Right lobe of liver (tissue), 6 donors: ENCODE data around the gene CD226. TPM values are rescaled to one million over a fixed set of nuclear protein-coding genes. Genes with fewer than 3 reads are reported as not detected.
A peak's percentile ranks its signal among the peaks of the same experiment; 100 is the strongest.

Experiments
- ATAC-seq, 4 donors: fragments of 200-7000 bp; cut with Tn5 transposase; one replicate each; pipeline ENCODE4 v1.9.1; 2020; ENCODE audit warnings: mild to moderate bottlenecking in 4 of 4, moderate library complexity in 4 of 4
- DNase-seq, 3 donors: peaks; one replicate each; pipeline ENCODE4 v3.0.0-alpha.2; 2020
- H3K27ac ChIP-seq, 3 donors: fragments of 200-600 bp; one replicate each; pipeline ENCODE4 v1.8.0; 2022
- H3K27me3 ChIP-seq, 2 donors: fragments of 200-600 bp; one replicate each; pipeline ENCODE4 v1.8.0; 2022
- H3K36me3 ChIP-seq, 4 donors: fragments of 200-600 bp; sonication (generic) in 1 of 4; one replicate each; pipeline versions ENCODE4 v1.5.1 to v1.8.0; 2017 to 2022; ENCODE audit warnings: control low read depth in 1 of 4
- H3K4me1 ChIP-seq, 4 donors: fragments of 200-600 bp; sonication (generic) in 1 of 4; one replicate each; pipeline versions ENCODE4 v1.5.1 to v1.8.0; 2017 to 2022; ENCODE audit warnings: control low read depth in 1 of 4
- H3K4me3 ChIP-seq, 3 donors: fragments of 200-600 bp; one replicate each; pipeline ENCODE4 v1.8.0; 2022
- H3K9me3 ChIP-seq, 4 donors: fragments of 200-600 bp; sonication (generic) in 1 of 4; one replicate each; pipeline versions ENCODE4 v1.5.1 to v1.8.0; 2017 to 2022; ENCODE audit warnings: control low read depth in 1 of 4
- CTCF ChIP-seq, 4 donors: fragments of 200-600 bp in 3 of 4; fragments of 450-650 bp in 1 of 4; IDR thresholded peaks; one replicate each; pipeline versions ENCODE4 v1.5.1 to v1.8.0; 2016 to 2022; ENCODE audit warnings: antibody characterized with exemption in 4 of 4, mild to moderate bottlenecking in 2 of 4
- POLR2A ChIP-seq: fragments of 450-650 bp; IDR thresholded peaks from one replicate; pipeline ENCODE4 v1.6.1; 2017; ENCODE audit warnings: antibody characterized with exemption, mild to moderate bottlenecking
- WGBS: methylation state at CpG from one replicate; pipeline ENCODE4 v1.1.6; 2018; ENCODE audit warnings: low coverage, low lambda C conversion rate; ENCODE audit not compliant: insufficient coverage; ENCODE audit errors: missing lambda C conversion rate; 5-methylcytosine and 5-hydroxymethylcytosine counted together
- intact Hi-C, 2 donors: fragments of 100-400 bp; cut with DNase I; formaldehyde crosslinking; loops; one replicate each; pipeline versions ENCODE4 v1.11.2 to v1.14.1; 2022
- total RNA-seq, 6 experiments: library from RNA; depleted of rRNA in 2 of 6; stranded (reverse); fragments of >200 nt in 2 of 6; fragmentation: NEBNext Ultra II Directional in 3 of 6; extraction: Animal tissue kit (Norgen Biotek cat#: 25700) in 3 of 6; gene quantifications; one replicate each; pipeline versions ENCODE4 v1.1.0 to v1.2.4, GENCODE V29; 2016 to 2023
- donor health status: DM: no; HTN: yes; CAD: no.
- donor health status: DM: no; HTN: no; CAD: no.
- donor health status: DM: no; HTN: no; CAD: no.
- donor health status: DM: no; HTN: yes; CAD: no.
- donor health status: DM: no; HTN: yes; CAD: no.

CD226 gene
- total RNA-seq, 6 experiments from 2014 or later, result 0.68 to 3.8 (median 2.1) TPM

- intact Hi-C loops, result no loop called here
- Histone ChIP-seq H3K4me3 (no peak overlapping the region), H3K4me1 (no peaks in the 10 kb centered on the region), H3K36me3 (no peaks in the 10 kb centered on the region), H3K27ac (peak overlapping the region in 1 of 3 donors; percentile 14), H3K27me3 (no peaks in the 10 kb centered on the region), H3K9me3 (no peaks in the 10 kb centered on the region)
- DNase-seq (peak in 2 of 3 donors; percentile 38 to 55), ATAC-seq (peak; percentile 71 to 86 (median 78))
- TF ChIP-seq CTCF (IDR thresholded peaks at IDR 0.05), result no peak
- TF ChIP-seq POLR2A, result no peak
- WGBS, result 45% methylated on average over 6 of the region's 15 CpGs
These were observed 1.4 kb upstream of the CD226 start for GRCh38 chr18:69948919-69949537.

- TF ChIP-seq CTCF (IDR thresholded peaks at IDR 0.05) (no peak), POLR2A (no peak)
- intact Hi-C loops, result no loop called here
- DNase-seq, result no peak
- peak overlapping the region in 1 of 3 donors; percentile 14 for H3K27ac ChIP-seq
- H3K9me3 ChIP-seq, result no peaks in the 10 kb centered on the region
- WGBS, result 52% methylated on average over 2 of the region's 2 CpGs
- H3K36me3 ChIP-seq, result no peaks in the 10 kb centered on the region
- no peak for ATAC-seq
- H3K27me3 ChIP-seq, result no peaks in the 10 kb centered on the region
- H3K4me1 ChIP-seq, result no peaks in the 10 kb centered on the region
- H3K4me3 ChIP-seq, result no peak overlapping the region
These were observed 583 bp upstream of the CD226 start for GRCh38 chr18:69948256-69948655.

DNA sequence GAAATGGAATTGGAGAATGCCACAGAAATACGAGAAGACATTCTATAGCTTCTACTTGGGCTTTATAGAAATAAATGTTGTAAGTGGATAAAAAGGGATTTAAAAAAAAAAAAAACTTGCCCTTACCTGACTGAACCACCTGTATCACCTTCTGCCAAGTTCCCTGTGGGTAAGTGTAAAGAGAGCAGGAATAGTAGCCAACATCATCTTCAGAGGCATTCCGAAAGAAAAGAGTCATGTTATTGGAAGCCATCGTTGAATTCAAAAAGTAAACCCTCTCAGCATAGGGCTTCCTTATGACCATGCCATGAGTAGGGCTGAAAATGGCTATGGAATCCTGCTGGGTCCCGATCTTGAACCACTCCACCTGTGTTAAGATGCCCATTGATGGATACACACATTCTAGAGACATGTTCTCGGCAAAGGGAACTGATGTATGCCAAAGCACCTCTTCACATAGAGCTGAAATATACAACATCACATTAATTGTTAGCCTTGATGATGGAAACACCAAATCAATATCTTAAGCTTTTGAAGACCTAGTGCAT, 991 bp downstream of the CD226 start:
- WGBS, result 80% methylated on average over 3 of the region's 5 CpGs
- H3K27ac ChIP-seq, result no peak overlapping the region
- no peaks in the 10 kb centered on the region for H3K9me3 ChIP-seq
- H3K4me3 ChIP-seq, result no peak overlapping the region
- no peak for DNase-seq
- intact Hi-C loops, result no loop called here
- no peaks in the 10 kb centered on the region for H3K27me3 ChIP-seq
- no peak for ATAC-seq
- H3K36me3 ChIP-seq, result no peaks in the 10 kb centered on the region
- TF ChIP-seq POLR2A (no peak), CTCF (IDR thresholded peaks at IDR 0.05) (no peak)
- no peaks in the 10 kb centered on the region for H3K4me1 ChIP-seq

DNA sequence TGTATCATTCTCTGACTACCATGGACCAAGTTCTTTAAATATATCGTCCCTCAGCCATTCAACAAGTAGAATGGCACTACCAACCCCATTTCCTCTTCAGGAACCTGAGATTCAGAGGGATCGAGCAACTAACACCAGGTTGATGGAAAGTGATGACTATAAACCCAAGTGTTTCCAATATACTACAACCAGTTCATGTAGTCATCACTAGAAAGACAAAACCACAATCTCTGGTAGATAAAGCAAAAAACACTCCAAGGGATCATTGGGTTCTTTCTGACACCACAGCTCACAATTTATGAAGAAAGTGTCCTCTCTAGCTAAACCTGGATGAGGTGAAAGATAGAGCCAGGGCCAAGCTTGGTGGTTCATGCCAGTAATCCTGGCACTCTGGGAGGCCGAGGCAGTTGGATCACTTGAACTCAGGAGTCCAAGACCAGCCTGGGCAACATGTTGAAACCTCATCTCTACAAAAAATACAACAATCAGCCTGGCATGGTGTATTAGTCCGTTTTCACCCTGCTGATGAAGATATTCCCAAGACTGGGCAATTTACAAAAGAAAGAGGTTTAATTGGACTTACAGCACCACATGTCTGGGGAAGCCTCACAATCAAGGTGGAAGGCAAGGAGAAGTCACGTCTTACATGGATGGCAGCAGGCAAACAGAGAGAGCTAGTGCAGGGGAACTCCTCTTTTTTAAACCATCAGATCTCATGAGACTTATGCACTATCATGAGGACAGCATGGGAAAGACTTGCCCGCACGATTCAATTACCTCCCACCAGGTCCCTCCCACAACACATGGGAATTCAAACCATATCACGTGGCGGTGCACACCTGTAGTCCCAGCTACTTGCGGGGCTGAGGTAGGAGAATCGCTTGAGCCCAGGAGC, 2.2 kb downstream of the CD226 start:
- intact Hi-C loops, result no loop called here
- Histone ChIP-seq H3K27me3 (no peaks in the 10 kb centered on the region), H3K9me3 (no peaks in the 10 kb centered on the region), H3K4me1 (no peaks in the 10 kb centered on the region), H3K36me3 (no peaks in the 10 kb centered on the region), H3K4me3 (no peak overlapping the region), H3K27ac (no peak overlapping the region)
- DNase-seq (no peak), ATAC-seq (no peak)
- TF ChIP-seq CTCF (IDR thresholded peaks at IDR 0.05) (no peak), POLR2A (no peak)
- 91% methylated on average over 8 of the region's 11 CpGs for WGBS
